ENCODE measurements around the gene TOX3. TPM values are rescaled to one million over a fixed set of nuclear protein-coding genes. Genes with fewer than 3 reads are reported as not detected.

The TOX3 gene
- total RNA-seq, 6 donors from 2014 or later = 0.61 to 22.0 (median 4.9) TPM

GRCh38 chr16:52567193-52567592 is 20.2 kb upstream of the TOX3 start:
- no peak overlapping the region for H3K4me3 ChIP-seq
- no peaks in the 10 kb centered on the region for H3K36me3 ChIP-seq
- ATAC-seq (ENCODE audit: low FRiP score in 2 of 2) (no peak), DNase-seq (no peak)
- H3K27me3 ChIP-seq = no peaks in the 10 kb centered on the region
- no peak overlapping the region for H3K27ac ChIP-seq
- 69 to 70% methylated on average over 4 of the region's 4 CpGs for WGBS, 2 donors
- no peak for TF ChIP-seq POLR2A (IDR thresholded peaks at IDR 0.05)
- TF ChIP-seq EP300 (IDR thresholded peaks at IDR 0.05) = no peak
- no peak for TF ChIP-seq POLR2AphosphoS5 (IDR thresholded peaks at IDR 0.05)
- no peak for TF ChIP-seq CTCF (IDR thresholded peaks at IDR 0.05)
- H3K4me1 ChIP-seq = no peaks in the 10 kb centered on the region
- no peaks in the 10 kb centered on the region for H3K9me3 ChIP-seq

GRCh38 chr16:52563767-52564611 is 17.0 kb upstream of the TOX3 start:
- no peak for TF ChIP-seq POLR2AphosphoS5 (IDR thresholded peaks at IDR 0.05)
- no peak for TF ChIP-seq EP300 (IDR thresholded peaks at IDR 0.05)
- no peak for TF ChIP-seq CTCF (IDR thresholded peaks at IDR 0.05)
- no peak for TF ChIP-seq POLR2A (IDR thresholded peaks at IDR 0.05)
- 98% methylated on average over 3 of the region's 3 CpGs for WGBS, 2 donors
- Histone ChIP-seq H3K4me1 (peaks cover 0 to 5% (median 0%) of the 10 kb centered on the region in 4 donors), H3K27me3 (no peaks in the 10 kb centered on the region), H3K27ac (no peak overlapping the region), H3K4me3 (no peak overlapping the region), H3K36me3 (no peaks in the 10 kb centered on the region), H3K9me3 (no peaks in the 10 kb centered on the region)
- ATAC-seq (ENCODE audit: low FRiP score in 2 of 2) = no peak
- DNase-seq = no peak

GRCh38 chr16:52562770-52563169 is 15.8 kb upstream of the TOX3 start:
- Histone ChIP-seq H3K27ac (peak overlapping the region in 1 of 4 donors; percentile 45), H3K4me1 (peaks cover 0 to 5% (median 0%) of the 10 kb centered on the region in 4 donors), H3K4me3 (no peak overlapping the region), H3K36me3 (no peaks in the 10 kb centered on the region), H3K27me3 (no peaks in the 10 kb centered on the region), H3K9me3 (no peaks in the 10 kb centered on the region)
- ATAC-seq (ENCODE audit: low FRiP score in 2 of 2) (no peak), DNase-seq (no peak)
- WGBS, 2 donors = 83% methylated on average over 5 of the region's 5 CpGs
- TF ChIP-seq CTCF (IDR thresholded peaks at IDR 0.05) (no peak), POLR2AphosphoS5 (IDR thresholded peaks at IDR 0.05) (no peak), POLR2A (IDR thresholded peaks at IDR 0.05) (no peak)

DNA sequence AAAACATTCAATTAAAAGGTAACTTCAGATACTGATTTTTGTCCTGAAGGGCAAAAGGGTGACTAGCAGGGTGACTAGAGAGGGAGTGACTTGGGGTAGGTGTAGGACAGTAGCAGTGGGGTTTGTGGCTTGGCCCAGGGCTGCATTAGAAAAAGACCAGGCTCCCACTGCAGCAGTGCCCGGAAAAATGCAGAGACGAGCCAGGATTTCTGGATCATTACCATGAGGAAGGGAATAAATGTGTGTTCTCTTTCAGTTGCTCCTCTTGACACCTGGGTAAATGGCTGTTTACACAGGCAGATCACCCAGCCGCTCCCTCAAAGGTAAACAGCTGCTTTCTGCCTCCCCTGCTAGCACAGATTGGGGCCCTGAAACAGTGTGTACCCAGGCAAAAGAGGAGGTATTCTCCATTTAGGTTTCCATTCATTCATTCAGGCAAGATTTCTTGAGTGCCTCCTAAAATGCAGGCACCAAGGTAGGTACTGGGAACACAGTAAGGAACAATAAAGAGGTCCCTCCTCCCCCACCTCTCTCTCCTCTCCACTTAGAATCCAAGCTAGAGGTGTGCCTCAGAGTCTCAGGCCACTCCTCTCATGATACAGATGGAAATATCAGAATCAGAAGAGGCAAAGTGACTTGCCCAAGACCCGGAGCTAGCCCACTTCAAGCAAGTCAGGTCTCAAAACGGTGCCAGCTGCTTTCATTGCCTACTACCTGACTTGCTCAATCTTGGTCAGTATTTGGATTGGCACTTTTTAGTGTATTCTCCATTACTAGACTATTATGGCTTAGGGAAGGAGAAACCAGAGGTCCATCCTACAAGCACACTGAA is 15.2 kb upstream of the TOX3 start:
- H3K27ac ChIP-seq = peak overlapping the region in 1 of 4 donors; percentile 45
- no peaks in the 10 kb centered on the region for H3K36me3 ChIP-seq
- peaks cover 0 to 5% (median 0%) of the 10 kb centered on the region in 4 donors for H3K4me1 ChIP-seq
- WGBS, 2 donors = 34 to 47% methylated on average over 5 of the region's 5 CpGs
- TF ChIP-seq CTCF (IDR thresholded peaks at IDR 0.05) = no peak
- no peak for TF ChIP-seq POLR2AphosphoS5 (IDR thresholded peaks at IDR 0.05)
- TF ChIP-seq EP300 (IDR thresholded peaks at IDR 0.05) = no peak
- TF ChIP-seq POLR2A (IDR thresholded peaks at IDR 0.05) = no peak
- H3K27me3 ChIP-seq = no peaks in the 10 kb centered on the region
- DNase-seq (peak in 1 of 2 donors; percentile 61), ATAC-seq (ENCODE audit: low FRiP score in 2 of 2) (peak; percentile 11 to 58)
- no peaks in the 10 kb centered on the region for H3K9me3 ChIP-seq
- H3K4me3 ChIP-seq = no peak overlapping the region

All from upper lobe of left lung (tissue), 6 donors.